ENCODE results near the gene DPP6.

The DPP6 gene

DNA sequence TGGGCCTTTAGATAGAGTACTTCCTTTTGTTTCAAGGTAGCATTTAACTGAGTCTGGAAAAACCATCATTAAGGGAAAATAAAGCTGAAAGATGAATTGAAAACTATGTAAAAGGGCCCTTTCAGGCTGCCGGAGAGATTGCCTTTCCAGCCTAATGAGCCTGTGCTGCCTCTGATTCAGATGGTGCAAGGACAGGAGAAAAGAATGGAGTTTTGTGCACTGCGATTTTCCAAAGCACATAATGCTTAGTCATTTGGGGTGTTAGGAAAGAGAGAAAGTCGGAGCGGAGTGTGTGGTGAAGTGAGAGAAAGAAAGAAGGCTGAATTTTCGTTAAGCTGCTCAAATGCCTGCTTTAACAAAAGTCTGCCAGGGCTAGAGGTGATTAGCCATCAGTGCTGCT lies 691.0 kb downstream of the DPP6 start:
- DNase-seq, result no peak

DNA sequence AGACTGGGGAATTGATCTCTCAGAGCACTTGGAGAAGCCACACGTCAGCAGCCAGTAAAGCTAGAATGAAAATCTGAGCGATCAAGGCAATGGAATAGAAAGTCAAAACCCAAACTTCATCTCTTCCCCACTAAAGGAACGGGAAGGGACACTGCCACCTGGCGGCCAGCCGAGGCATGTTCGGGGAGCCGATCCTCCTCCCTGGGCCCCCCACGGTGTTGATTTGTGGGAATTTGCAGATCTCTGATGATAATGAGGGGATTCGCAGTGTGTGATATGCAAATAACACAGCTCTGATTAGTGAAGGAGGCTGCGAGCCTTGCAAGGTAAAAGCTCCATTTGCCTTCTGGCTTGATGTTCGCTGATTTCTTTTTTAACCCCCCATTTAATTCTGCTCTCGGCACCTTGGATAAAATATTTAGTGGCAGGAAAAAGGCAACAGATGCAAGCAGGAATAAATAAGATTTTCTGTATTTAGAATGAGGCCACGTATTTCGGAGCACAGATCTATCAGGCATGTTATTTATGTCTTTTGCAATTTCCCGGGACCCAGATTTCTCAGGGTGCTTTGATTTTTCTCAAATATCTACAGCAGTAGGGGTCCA lies 692.2 kb downstream of the DPP6 start:
- DNase-seq, result no peak

DNA sequence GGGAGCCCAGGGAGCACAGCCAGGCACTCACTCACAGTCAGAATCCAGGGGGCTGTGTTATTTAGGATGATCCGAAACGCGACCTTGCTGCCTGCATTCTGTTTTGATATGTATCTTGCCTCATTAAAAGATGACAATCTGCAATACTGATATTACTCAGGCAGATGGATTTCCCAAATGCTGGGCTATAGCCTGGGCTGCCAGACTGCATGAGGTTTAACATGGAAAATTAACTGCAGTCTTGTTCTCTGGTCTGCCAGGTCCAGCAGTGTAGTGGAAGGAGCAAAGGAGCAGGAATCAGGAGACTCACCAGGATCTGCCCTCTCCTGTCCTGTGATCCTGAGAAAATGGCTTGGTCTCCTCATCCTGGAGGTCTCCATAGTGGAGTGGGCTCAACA lies 692.7 kb downstream of the DPP6 start:
- no peak for DNase-seq

- DNase-seq, result no peak
These were observed 694.6 kb downstream of the DPP6 start for GRCh38 chr7:154746571-154747360.

DNA sequence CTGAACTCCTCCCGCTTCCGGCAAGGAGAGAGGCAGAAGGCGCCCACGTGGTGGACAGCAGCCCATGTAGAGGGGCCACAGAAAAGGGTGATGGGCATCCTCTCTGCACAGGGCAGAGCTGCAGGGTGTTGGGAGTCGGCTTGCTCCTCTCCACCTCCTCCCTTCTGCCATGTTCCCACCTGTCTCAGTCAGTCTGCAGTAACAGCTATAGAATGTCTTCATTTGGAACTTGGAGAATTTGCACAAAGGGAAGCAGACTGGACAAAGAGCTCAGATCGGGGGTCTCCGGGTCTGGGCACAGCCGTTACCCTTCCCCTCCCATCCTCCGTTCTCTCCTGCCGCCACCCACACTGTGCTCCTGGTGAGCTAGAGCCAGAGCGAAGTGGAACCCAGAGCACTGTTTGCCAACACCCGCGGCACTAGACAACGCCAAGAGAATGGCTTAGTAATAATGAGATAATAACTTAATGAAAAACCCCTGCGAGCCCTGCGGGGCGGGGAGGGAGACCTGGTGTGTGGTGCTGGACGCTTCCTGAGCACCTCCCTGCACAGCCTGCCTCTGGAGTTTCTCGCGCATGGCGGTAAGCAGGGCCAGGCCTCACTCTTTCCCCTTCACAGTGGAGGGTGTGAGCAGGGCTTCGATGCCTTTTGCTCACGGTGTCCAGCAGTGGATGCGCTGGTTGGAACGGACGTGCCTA lies 696.0 kb downstream of the DPP6 start:
- no peak for DNase-seq

GRCh38 chr7:154750353-154750801 lies 698.2 kb downstream of the DPP6 start:
- DNase-seq, result no peak

GRCh38 chr7:154753226-154753625 lies 701.0 kb downstream of the DPP6 start:
- no peak for DNase-seq

DNA sequence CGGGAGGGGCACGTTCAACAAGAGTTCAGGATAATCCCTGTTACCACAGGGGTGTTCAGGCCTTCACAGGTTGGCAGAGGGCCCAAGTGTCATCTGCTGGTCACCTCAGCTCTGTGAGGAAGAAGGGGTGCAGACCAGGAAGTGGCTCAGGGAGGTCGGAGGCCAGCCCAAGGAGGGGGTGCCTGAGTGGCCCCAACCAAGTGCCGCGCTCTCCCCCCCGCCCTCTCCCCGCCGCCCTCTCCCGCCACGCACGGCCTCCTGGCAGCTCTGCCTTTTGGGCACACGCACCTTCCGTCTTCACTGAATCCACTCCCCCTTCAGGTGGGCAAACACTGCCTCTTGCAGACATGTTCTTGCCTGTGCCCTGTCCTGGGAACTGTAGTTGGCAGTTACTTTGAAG lies 705.6 kb downstream of the DPP6 start:
- no peak for DNase-seq

DNA sequence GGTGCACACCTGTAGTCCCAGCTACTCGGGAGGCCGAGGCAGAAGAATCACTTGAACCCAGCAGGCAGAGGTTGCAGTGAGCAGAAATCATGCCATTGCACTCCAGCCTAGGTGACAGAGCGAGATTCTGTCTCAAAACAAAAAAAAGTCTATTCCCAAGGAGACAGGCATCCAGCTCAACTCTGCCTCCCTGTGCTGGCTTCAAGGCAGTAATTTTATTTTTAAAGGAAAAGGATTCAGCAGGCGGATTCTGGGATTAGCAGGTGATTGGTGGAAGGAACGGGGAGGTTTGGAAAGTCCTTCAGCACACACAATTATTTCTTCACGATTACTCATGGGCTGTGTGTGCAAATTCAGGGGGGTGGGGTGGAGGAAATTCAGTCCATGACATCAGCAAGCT lies 707.8 kb downstream of the DPP6 start:
- no peak for DNase-seq

DNA sequence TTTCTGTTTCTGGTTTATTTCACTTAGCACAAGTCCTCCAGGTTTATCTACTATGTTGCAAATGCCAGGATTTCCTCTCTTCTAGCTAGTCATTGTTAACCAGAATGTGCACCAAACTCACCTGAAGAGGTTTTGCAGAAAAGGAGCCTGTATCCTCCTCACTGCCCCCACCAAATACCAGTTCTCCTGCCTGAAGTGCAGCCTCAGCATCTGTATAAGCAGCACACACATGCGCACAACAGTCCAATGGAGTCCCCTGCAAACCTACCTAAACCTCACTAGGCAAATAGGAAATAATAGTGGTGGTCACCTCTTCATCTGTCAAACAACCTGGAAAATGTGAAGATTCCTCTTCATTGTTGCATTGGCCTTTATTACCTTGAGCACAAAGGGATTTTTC lies 712.9 kb downstream of the DPP6 start:
- DNase-seq, result no peak

GRCh38 chr7:154767142-154767541 lies 714.9 kb downstream of the DPP6 start:
- no peak for DNase-seq

DNA sequence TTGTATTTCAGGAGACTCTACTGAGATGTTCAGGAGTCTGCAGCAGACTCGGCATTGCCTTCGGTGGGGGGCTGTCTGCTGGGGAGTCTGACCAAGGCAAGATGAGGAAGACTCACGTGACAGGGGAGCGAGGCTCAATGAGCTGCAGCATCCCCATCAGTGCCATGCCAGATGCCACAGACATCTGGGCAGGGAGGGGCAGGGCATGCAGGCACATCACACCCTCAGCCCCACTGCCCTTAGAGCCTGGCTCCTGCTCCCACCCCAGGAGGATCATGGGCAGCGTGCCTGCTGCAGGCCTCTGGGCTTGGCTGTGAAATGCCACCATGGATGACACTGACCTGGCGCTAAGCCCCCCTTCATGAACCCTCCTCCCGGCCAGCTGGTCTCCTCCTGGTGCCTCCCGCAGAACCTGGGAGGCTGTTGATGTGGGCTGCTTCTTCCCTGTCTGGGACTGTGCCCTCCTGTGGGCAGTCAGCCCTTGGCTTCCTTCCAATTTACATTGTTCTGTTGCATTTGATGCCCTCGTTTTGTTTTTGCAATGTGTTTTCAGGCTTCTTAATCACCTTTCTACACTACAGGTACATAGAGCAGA lies 715.7 kb downstream of the DPP6 start:
- no peak for DNase-seq

DNA sequence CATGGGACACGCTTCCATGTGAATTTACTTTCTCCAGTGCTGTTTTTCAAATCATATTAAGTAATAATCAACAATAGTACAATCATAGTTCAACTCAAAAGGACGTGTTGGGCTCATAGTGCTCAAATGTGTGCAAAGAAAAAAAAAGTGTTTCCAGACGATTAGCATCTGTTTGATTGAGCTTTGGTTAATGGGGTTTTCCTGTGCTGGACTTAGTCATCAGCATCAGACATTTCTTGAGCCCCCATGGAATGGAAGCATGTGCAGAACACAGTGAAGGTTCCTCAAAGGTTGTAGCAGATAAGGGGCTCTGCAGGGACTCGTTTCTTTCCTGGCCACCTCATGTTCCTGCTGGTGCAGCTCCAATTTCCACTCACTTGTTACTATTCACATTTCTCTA lies 716.8 kb downstream of the DPP6 start:
- DNase-seq, result no peak

- DNase-seq, result no peak
These were observed 717.3 kb downstream of the DPP6 start for GRCh38 chr7:154769527-154769926.

DNA sequence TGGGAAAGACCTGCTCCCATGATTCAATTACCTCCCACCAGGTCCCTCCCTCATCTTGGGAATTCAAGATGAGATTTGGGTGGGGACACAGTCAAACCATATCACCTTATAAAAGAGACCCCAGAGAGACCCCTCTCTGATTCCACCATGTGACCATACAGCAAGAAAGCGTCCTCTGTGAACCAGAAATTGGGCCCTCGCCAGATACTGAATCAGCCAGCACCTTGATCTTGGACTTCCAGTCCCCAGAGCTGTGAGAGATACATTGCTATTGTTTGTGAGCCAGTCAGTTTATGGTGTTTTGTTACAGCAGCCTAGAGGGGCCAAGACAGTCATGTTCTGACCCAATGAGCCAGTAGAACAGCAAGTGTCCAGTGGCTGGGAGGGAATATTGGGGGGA lies 718.2 kb downstream of the DPP6 start:
- DNase-seq, result no peak

- DNase-seq, result no peak
These were observed 718.8 kb downstream of the DPP6 start for GRCh38 chr7:154770962-154771361.

DNA sequence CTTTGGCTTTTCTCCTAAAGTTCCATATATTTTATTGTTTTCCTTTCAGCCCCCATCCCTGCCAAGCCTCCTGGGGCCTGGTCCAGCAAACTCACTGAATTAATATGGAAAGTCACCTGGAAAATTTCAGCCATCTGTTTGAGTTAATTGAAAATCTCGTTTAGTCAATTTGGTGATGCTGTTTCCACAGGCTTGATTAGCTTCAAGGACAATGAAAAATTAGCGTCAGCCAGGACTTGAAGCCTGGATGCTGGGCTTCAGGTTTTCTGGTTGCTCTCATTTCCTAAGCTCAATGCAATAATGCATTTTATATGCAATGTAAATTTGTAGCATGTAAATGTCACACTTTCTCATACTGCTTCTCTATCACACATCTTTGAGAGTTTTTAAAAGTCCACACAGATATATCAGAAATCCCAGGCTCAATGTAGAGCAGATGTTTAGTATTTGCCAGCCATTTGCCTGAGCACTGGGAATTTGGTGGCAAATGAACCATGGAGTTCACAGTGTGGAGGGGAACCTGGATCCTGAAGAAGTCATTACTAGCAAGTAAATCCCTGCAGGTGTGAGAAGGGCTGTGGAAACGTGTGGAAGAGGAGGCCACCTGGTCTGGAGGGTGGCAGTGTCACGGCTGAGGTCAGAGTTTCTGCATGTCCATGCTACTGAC lies 722.2 kb downstream of the DPP6 start:
- no peak for DNase-seq

DNA sequence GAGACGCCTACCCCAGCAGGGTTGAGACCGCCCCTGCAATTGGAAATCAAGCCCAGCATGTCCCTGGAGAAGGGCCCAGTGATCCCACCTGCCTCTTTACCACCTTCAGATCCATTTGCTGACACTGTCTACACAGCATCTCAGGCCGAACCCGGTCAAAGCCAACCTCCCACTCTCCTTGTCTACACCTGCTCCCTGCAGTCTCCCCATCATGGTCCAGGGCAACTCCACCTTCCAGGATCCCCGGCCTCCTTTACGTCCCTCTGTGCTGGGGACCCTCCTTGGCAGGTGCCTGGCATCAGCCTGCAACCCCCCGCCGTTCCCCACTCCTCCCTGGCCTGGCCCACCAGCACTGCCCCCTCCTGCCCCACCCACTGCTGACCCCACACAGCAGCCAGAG lies 723.5 kb downstream of the DPP6 start:
- DNase-seq, result no peak

DNA sequence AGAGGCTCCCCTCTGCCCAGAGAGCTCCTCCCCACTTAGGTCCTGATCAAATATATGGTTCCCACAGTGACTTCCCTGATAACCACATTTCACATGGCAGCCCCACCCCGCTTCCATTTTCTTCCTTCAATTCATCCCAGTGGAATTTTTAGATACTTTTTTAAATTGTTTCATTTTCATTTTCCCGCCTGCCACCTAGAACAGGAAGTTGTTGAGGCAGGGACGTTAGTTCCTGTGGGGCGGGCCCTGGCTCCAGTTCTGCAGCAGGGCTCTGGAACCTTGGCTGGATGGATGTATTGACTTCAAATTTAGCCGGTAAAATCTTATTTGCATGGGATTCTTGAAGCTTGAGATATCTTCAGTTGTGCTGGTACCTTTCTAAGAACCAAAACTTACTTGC lies 724.2 kb downstream of the DPP6 start:
- DNase-seq, result no peak

GRCh38 chr7:154777023-154777422 lies 724.8 kb downstream of the DPP6 start:
- DNase-seq, result no peak

DNA sequence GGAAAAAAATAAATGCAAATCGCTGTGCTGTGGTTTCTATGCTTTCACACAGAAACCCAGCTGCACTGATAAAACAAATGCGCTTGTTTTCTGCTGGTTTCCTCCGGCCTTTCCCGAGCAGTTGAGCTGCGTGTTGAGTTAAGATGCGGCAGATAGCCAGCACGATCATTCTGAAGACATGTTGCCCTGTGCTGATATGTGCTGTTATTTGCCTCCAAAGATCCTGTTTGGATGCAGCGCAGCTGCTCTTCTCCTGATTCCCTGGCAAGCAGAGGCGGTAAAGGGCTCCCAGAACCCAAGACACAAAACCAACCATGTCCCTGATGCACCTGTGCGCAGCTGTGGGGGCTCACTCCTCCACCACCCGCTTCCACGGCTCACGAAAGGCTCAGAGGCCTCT lies 725.3 kb downstream of the DPP6 start:
- DNase-seq, result no peak

DNA sequence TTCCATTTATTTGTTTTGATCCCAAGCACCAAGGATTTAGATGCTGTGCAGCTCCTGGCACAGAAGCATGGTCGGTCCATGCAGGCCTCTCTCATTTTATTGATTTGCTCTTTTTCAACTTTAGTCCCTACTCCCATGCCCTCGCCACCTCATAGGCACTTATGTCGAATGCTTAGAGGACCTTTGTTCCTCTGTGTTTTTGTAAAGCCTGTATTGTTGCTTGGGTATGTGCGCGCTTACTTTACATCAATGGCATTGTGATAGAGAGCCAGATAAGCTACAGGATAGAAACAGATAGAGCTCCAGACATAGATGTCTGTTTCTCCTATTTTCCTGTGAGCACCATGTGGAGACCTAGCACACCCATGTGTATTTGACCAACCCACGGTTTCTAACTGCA lies 725.7 kb downstream of the DPP6 start:
- no peak for DNase-seq

All from stimulated activated CD4-positive, alpha-beta T cell treated with anti-CD3 and anti-CD28 coated beads, Interleukin-4, amount 100 ng/mL, for 4 hours (primary cell).